ENCODE measurements around the gene GABPB2. TPM values are rescaled to one million over a fixed set of nuclear protein-coding genes. Genes with fewer than 3 reads are reported as not detected.

The GABPB2 gene
- total RNA-seq, 2 experiments from 2014 or later: 16.1 to 16.2 TPM

DNA sequence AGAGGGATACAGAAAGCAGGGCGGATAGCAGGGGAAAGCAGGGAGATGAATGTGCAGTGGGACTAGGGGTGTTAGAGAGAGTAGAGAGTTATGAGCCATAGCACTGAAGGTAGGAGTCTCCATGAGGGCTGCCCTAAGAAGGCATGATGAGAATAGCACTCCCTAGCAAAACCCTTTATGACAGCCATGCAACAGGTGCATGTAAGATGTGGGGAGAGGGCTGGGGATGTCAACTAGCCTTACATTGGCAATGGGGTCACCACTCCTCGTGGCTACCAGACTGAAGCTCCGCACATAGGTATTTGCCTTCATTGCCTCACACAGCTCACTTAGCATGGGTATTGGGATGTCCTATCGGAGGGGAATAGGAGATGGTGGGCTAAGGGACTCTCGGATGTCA lies 100.6 kb downstream of the GABPB2 start:
- peaks cover 24% of the 10 kb centered on the region for H3K36me3 Mint-ChIP-seq (ENCODE audit: low read depth)
- H3K27ac Mint-ChIP-seq: no peak overlapping the region
- H3K4me3 Mint-ChIP-seq: no peak overlapping the region
- no peak for DNase-seq
- H3K4me1 Mint-ChIP-seq (ENCODE audit: low read depth): peaks cover 16% of the 10 kb centered on the region
- H3K9me3 Mint-ChIP-seq: no peaks in the 10 kb centered on the region
- CTCF ChIA-PET: interaction anchor here (0.5 to 2.1 kb wide), 3 partner anchors 13 to 248 kb away, joined by 3 to 5 read pairs (median 4); no protein-coding TSS in a partner anchor
- H3K27me3 Mint-ChIP-seq (ENCODE audit: low read depth): no peaks in the 10 kb centered on the region
- intact Hi-C loops (cut with micrococcal nuclease): no loop called here

Other genes with a start within 250 kb of the GABPB2 start
- gene ARNT, start 194.2 kb upstream of the GABPB2 start, total RNA-seq: 10 to 100 TPM; 28.8 to 28.9 TPM
- not detected for gene CTXND2, start 183.6 kb upstream of the GABPB2 start, total RNA-seq
- 10 to 100 TPM; 40.4 to 44.7 TPM for gene SETDB1, start 144.4 kb upstream of the GABPB2 start, total RNA-seq
- 100 to 1,000 TPM; 130 to 135 TPM for gene CERS2, start 95.9 kb upstream of the GABPB2 start, total RNA-seq
- gene ANXA9, start 88.5 kb upstream of the GABPB2 start, total RNA-seq: not detected
- gene MINDY1, start 63.9 kb upstream of the GABPB2 start, total RNA-seq: 10 to 100 TPM; 14.6 to 15.1 TPM
- 10 to 100 TPM; 13.3 to 15.9 TPM for gene PRUNE1, start 62.3 kb upstream of the GABPB2 start, total RNA-seq
- 1 to 10 TPM; 1.1 to 1.3 TPM for gene BNIPL, start 34.2 kb upstream of the GABPB2 start, total RNA-seq
- gene C1orf56, start 23.0 kb upstream of the GABPB2 start, total RNA-seq: under 1 TPM; 0.49 to 0.57 TPM
- 10 to 100 TPM; 98.1 to 99.0 TPM for gene CDC42SE1, start 11.1 kb upstream of the GABPB2 start, total RNA-seq
- 1 to 10 TPM; 3.3 to 3.6 TPM for gene MLLT11, start 10.4 kb upstream of the GABPB2 start, total RNA-seq
- gene SEMA6C, start 75.9 kb downstream of the GABPB2 start, total RNA-seq: 1 to 10 TPM; 1.5 to 1.6 TPM
- 10 to 100 TPM in 1 of 2 experiments, 1 to 10 TPM in 1; 9.6 to 10.5 TPM for gene TNFAIP8L2, start 85.9 kb downstream of the GABPB2 start, total RNA-seq
- 1 to 10 TPM; 4.5 to 4.8 TPM for gene LYSMD1, start 95.1 kb downstream of the GABPB2 start, total RNA-seq
- gene SCNM1, start 95.4 kb downstream of the GABPB2 start, total RNA-seq: 10 to 100 TPM; 60.5 to 64.2 TPM
- gene TMOD4, start 105.2 kb downstream of the GABPB2 start, total RNA-seq: 1 to 10 TPM in 1 of 2 experiments, under 1 TPM in 1; 0.98 to 1.1 TPM
- 10 to 100 TPM; 49.8 to 56.9 TPM for gene VPS72, start 119.4 kb downstream of the GABPB2 start, total RNA-seq
- 10 to 100 TPM; 72.6 to 82.5 TPM for gene PIP5K1A, start 127.8 kb downstream of the GABPB2 start, total RNA-seq
- gene PSMD4, start 184.0 kb downstream of the GABPB2 start, total RNA-seq: 100 to 1,000 TPM; 167 to 192 TPM
- gene ZNF687, start 211.5 kb downstream of the GABPB2 start, total RNA-seq: 10 to 100 TPM; 20.9 to 22.0 TPM

All from activated naive CD4-positive, alpha-beta T cell treated with anti-CD3 and anti-CD28 coated beads for 36 hours (primary cell).